GM19397 (cell line): ENCODE measurements around the gene OR11H7.
"Not testable (repeated sequence)": the region's sequence is repeated elsewhere in the genome, so short reads cannot be mapped to it uniquely, and the experiment has no call there.

Experiments used
- ATAC-seq: cut with Tn5 transposase; IDR thresholded peaks from one replicate; pipeline ENCODE4 v1.9.1; 2021; ENCODE audit warnings: mild to moderate bottlenecking, moderate library complexity; ENCODE audit not compliant: unreplicated experiment

The OR11H7 gene

DNA sequence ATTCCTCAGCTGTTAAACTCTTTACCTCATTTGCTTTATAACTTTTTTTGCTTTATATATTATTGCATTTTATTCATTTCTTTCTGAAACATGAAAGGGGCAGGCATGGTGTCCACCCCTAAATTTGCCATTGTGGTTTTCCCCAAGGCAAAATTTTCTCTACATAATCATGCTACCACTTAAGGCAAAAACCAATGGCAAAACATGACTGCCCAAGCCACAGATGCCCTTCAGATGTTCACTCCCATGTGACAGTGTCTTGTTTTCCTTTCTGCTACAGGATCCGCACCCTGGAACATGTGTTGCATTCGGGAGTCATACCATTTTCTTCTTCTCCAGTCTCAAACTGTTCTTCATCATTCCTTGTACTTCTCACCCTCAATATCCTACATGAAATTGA lies 48.6 kb downstream of the OR11H7 start:
- ATAC-seq = no peak

- ATAC-seq = no peak
These were observed 49.6 kb downstream of the OR11H7 start for GRCh38 chr14:20278414-20278813.

- not testable (repeated sequence) for ATAC-seq
These were observed 51.5 kb downstream of the OR11H7 start for GRCh38 chr14:20280265-20280664.
